GM19193 (cell line): ENCODE measurements around the gene POU2AF3.

Experiments
- POLR2A ChIP-seq: IDR thresholded peaks from 4 replicates; pipeline ENCODE4 v1.6.1; 2011; ENCODE audit not compliant: insufficient read depth, insufficient read length; ENCODE audit errors: extremely low read depth

The POU2AF3 gene

GRCh38 chr11:111335549-111335948 lies 37.2 kb downstream of the POU2AF3 start:
- TF ChIP-seq POLR2A, result no peak

- TF ChIP-seq POLR2A, result no peak
Observed at GRCh38 chr11:111336062-111336461, 37.7 kb downstream of the POU2AF3 start.

- no peak for TF ChIP-seq POLR2A
Observed at GRCh38 chr11:111336582-111337256, 38.4 kb downstream of the POU2AF3 start.

- TF ChIP-seq POLR2A, result no peak
Observed at GRCh38 chr11:111339758-111340388, 41.5 kb downstream of the POU2AF3 start.

- TF ChIP-seq POLR2A, result no peak
Observed at GRCh38 chr11:111342329-111342728, 44.0 kb downstream of the POU2AF3 start.

GRCh38 chr11:111344032-111344431 lies 45.7 kb downstream of the POU2AF3 start:
- TF ChIP-seq POLR2A, result no peak

- TF ChIP-seq POLR2A, result peak; percentile 23
Observed at GRCh38 chr11:111347002-111347722, 48.8 kb downstream of the POU2AF3 start.

GRCh38 chr11:111347723-111348115 lies 49.4 kb downstream of the POU2AF3 start:
- no peak for TF ChIP-seq POLR2A

- no peak for TF ChIP-seq POLR2A
Observed at GRCh38 chr11:111348147-111348546, 49.8 kb downstream of the POU2AF3 start.

GRCh38 chr11:111349191-111349695 lies 50.9 kb downstream of the POU2AF3 start:
- TF ChIP-seq POLR2A, result no peak

GRCh38 chr11:111350811-111351210 lies 52.5 kb downstream of the POU2AF3 start:
- no peak for TF ChIP-seq POLR2A

GRCh38 chr11:111351374-111352055 lies 53.2 kb downstream of the POU2AF3 start:
- peak; percentile 26 for TF ChIP-seq POLR2A

GRCh38 chr11:111352231-111352746 lies 53.9 kb downstream of the POU2AF3 start:
- TF ChIP-seq POLR2A, result no peak

- no peak for TF ChIP-seq POLR2A
Observed at GRCh38 chr11:111352935-111353710, 54.8 kb downstream of the POU2AF3 start.
